GM04504 (cell line): Measurements from ENCODE around the gene USP6NL.
A peak's percentile ranks its signal among the peaks of the same experiment; 100 is the strongest.
"Not testable (repeated sequence)": the region's sequence is repeated elsewhere in the genome, so short reads cannot be mapped to it uniquely, and the experiment has no call there.

Experiments used
- DNase-seq: peaks from one replicate; pipeline ENCODE4 v3.0.0-alpha.2; 2012; ENCODE audit warnings: low read depth

USP6NL gene

DNA sequence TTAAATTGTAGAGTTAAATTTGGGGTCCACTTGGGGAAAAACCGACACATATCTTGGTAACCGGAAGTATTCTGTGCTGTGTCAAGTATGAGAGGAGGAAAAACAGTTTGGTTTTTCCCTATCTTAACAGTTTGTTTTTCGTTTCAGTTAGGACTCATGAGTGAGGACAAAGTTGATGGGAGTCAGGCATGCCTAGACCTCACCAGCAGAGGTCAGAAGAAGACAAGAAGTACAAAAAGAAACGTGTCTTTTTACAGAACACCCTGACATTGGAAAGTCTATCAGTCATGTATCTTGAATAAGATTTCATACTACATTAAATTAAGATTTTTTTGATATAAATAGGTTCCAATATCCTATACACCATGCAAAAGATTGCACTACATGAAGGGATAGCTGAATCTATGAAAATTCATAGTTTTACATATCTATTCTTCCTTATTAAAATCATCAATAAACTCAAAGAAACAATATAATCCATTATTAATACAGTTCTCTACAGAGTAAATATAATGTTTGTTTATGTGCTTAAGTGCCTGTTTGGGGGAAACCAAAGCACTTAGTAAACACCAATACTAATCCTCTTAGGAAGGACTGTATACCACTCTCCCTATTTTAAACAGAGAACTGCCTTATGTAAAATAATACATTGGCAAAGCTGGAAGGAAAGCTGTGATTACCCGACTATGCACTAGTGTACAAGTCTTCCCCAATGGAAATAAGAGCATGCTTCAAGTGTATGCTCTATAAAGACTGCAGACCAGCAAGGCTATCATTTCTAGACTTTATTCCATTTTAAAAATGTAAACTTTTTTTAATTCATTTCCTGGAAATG lies 95.6 kb downstream of the USP6NL start:
- peak; percentile 33 for DNase-seq

DNA sequence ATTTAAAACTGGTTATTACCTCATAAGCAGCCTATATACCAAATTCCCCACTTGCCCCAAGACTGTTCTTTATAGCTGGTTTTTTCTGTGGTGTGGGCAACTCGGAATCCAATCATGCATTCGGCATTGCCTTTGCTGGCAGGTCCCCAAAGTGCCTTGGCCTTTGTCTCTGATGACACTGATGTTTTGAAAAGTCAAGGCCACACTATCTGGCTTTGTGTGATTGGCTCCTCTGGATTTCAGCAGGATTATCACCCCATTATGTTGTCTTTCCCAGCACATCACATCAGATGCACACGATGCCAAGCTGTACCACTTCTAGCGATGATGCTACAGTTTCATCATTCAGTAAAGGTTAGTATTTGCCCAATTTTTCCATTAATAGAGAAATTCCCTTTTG lies 97.7 kb downstream of the USP6NL start:
- DNase-seq, result no peak

DNA sequence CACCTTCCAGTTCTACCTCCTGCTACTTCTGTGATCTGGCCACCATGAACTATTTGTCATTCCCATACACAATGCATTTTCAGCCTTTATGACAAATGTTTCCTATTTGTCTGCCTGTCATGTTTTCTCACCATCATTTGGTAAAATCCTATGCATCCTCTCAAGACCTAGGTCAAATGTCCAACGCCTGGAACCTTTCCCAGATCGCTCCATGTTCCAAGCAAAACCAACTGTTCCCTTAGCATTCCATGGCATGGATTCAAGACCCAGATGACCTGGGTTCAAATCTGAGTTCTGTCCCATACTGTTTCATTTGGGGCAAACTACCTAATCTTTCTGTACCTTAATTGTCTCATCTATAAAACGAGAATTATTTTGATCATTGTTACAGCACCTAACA lies 98.9 kb downstream of the USP6NL start:
- DNase-seq, result no peak

DNA sequence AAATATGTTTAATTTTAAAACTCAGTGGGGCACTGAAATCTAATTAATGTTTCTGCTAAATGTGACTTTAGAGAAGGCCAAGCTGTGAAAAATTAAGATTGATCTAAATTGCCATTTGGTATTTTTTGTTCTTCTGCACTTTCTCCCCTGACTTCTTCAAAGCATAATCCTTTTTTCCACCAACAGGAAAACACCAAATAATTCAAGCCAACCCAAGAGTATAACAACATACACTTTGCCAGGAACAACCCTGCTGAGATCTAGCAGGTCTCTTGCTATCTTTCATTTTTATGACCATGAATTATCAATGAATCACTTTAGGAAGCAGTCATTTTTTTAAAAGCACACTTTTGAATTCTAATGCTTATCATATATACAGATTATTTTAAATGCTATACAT lies 100.1 kb downstream of the USP6NL start:
- no peak for DNase-seq

DNA sequence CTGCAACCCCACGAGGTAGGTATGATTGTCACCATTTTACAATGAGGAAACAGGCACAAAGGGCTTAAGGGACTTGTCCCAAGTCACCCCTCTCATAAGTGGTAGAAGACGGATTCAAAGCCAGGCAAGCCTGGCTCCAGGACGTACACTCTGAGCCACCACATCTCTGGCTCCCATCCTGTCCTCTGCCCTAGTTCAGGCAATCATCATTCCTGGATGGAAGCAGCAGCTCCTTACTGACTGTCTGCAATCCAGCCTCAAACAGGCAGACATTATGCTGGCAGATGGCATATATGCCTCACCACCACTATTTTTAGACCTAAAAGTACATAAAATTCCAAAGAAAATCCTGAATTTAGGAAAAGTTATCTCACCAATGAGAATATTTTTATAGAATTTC lies 100.7 kb downstream of the USP6NL start:
- DNase-seq, result no peak

DNA sequence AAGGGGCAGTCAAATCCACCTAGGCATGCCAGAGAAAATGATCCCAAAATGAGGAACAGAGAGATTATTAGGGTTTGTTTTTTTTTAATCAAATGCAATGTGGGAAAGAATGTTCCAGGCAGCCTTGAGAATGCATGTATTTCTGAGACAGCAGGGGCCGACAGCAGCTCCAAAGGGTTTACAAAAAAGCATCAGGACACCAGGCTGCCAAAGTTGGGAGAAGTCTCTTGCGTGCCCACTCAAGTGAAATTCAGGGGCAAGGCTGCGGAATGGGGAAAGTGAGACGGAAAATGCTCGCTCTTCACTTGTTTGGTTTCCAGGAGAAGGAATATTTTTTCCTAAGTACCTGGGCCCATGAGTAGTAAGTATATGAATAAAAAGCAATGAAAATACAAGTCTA lies 101.2 kb downstream of the USP6NL start:
- DNase-seq, result no peak

DNA sequence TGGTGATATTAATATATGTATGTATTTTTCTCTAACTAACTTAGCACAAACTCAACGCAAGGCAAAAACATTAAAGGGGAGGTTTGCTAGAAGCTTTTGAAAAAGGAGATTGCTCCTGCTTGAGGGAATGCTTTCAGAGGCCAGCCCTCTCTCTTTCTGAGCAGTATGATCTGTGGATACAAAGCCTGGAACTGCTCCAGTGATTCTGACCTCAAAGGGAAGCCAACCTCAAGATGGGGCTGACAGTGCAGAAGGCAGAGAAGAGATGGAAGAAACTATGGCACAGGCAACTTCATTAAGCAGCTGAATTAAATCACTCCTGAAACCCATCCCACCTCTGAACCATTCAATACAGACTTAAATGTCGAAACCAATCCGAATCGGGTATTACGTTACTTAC lies 102.4 kb downstream of the USP6NL start:
- no peak for DNase-seq

DNA sequence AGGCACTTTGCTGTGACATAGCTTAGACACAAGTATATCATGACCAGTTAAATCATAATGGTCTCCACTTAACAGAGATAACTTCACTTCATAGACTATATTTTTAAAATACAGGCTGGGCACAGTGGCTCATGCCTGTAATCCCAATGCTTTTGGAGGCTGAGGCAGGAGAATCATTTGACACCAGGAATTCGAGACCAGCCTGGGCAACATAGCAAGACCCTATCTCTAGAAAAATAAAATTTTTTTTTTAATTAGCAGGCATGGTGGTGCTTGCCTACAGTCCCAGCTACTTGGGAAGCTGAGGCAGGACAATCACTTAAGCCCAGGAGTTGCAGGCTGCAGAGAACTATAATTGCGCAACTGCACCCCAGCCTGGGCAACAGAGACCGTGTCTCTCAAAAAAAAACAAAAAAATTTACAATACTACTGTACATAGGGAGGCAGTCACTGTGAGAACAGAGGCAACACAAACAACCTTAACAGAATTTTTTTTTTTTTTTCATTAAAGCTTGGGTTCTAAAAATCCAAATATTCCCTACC lies 105.1 kb downstream of the USP6NL start:
- no peak for DNase-seq

DNA sequence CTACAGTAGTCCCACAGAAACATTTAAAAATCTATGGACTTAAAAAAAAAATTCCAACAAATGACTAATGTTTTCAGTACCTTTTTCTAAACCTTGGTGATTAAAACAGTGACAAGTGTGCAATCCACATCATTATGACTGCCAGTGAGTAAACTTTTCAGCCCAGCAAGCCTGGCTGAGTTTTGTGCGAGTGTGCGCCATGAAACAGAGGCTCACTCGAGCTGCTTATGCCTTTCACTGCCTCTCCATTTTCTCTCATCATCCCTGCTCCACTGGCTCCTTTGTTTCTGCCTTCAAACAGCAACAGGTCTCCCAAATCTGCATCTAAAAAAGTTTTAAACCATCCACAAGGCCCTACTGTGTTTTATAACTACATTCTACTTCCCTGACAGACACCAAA lies 105.8 kb downstream of the USP6NL start:
- no peak for DNase-seq

DNA sequence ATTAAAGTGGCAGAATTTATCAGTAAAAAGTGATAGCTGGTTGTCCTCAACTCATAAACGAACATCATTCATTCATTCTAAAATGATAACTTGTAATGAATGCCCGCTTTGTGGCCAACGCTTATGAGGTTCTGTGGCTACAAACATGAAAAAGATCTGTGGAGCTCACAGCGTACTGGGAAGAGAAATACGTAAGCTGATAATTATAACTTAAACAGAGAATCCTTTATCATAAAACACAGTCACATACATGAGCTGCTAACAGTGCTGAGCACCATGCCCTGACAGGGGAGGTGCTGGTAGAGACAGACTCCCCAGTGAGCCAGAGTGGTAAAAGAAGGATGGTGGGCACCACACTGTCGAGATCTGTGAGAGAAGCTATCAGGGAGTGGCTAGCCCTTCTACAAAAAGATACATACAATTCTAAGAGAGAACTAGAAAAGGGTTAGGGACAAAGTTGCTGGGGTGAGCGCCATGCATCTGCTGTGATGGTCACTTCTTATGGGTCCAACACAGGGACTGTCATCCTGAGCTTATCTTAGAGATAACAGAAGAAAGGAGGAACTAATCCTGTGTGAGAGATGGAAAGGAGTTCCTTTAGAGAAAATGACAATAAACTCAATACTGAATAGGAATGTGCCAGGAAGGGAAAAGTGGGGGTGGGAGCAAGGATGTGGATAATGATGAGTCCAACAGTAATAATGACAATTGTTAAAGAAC lies 106.7 kb downstream of the USP6NL start:
- no peak for DNase-seq

DNA sequence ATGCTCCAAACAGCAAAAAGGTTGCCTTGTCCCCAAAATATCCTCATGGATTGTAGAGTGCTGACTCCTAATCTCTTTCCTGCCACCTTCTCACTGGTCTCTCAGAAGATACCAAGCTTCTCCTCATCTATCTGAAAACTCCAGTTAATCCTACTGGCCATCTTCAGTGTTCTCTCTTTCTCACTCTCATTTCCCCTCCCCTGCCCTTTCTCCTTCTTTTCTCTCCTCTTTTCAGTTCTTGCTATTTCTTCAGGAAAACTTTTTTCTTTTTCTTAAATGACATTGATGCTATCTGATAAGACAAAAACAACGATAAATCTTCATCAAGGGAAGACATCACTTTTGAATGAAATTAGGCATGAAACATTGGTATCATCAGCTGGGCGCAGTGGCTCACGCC lies 109.8 kb downstream of the USP6NL start:
- no peak for DNase-seq

DNA sequence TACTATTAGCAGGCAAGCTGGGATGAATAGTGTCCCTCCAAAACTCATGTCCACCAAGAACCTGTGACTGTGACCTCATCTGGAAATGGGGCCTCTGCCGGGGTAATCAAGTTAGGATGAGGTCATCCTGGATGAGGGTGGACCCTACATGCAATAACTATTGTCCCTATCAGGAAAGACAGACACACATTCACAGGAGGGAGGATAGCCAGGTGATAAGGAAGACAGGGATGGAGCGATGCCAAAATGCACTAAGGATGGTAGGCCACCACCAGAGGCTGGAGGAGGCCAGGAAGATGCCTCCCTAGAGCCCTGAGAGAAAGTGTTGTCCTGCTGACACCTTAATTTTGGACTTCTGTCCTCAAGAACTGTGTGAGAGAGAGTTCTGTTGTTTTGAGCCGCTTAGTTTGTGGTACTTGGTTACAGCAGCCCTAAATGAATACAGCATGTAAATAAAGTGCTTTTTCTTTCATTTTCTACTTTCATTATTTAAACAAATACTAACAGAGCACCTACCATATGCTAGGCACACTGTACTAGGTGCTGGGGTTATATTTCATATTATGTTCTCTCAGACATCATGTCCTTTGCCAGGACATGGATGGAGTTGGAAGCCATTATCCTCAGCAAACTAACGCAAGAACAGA lies 111.9 kb downstream of the USP6NL start:
- DNase-seq, result no peak

DNA sequence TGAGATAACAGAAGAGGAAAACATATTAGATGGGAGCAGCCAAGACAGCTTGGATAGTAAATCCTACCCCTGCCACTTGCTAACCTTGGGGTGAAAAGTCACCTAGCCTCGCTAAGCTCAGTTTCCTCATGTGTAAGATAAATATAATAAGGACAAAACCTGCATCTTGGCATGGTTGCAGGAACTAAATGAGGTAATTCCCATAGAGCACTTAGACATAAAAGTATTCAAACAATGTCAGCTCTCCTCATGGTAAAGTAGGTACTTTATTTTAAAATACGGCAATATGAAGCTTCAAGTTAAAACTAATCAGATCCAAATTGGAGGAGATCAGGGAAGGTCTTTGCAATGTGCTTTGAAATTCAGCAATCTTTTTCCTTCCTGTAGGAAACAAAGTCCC lies 113.1 kb downstream of the USP6NL start:
- DNase-seq, result no peak

DNA sequence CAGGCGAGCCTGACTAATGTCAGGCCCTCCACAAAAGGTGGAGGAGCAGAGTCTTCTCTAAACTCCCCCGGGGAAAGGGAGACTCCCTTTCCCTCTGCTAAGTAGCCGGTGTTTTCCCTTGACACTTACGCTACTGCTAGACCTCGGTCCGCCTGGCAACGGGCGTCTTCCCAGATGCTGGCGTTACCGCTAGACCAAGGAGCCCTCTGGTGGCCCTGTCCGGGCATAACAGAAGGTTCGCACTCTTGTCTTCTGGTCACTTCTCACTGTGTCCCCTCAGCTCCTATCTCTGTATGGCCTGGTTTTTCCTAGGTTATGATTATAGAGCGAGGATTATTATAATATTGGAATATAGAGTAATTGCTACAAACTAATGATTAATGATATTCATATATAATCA lies 116.5 kb downstream of the USP6NL start:
- not testable (repeated sequence) for DNase-seq

DNA sequence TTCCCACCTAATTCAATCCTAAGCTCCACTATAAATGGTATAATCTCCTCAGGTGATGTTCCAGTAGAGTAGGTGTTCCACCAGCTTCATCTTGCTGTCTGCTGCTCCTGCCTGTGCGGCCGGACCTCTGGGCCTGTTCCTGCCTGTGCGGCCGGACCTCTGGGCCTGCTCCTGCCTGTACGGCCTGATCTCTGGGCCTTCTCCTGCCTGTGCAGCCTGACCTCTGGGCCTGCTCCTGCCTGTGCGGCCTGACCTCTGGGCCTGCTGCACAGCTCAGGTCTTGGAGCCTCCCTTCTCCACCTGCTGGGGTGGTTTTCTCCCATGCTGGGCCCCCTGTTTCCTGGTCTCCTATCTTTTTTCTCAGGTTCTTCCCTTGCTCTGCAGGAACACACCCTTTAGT lies 117.8 kb downstream of the USP6NL start:
- DNase-seq, result no peak

DNA sequence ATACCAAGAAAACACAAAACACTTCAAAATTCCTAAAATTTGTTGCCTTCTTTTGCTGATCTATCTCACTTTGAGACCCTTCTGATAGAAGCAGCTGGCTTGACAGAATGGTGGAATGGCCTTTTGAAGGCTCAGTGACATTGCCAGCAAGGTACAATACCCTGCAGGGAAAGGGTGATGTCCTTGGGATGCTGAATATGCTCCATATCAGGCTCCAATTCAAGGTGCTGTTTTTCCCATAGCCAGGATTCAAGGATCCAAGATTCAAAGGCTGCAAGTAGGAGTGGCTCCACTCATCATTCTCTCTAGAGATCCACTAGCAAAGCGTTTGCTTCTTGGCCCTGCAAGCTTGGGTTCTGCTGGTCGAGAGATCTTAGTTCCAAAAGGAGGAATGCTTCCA lies 120.4 kb downstream of the USP6NL start:
- DNase-seq, result no peak

DNA sequence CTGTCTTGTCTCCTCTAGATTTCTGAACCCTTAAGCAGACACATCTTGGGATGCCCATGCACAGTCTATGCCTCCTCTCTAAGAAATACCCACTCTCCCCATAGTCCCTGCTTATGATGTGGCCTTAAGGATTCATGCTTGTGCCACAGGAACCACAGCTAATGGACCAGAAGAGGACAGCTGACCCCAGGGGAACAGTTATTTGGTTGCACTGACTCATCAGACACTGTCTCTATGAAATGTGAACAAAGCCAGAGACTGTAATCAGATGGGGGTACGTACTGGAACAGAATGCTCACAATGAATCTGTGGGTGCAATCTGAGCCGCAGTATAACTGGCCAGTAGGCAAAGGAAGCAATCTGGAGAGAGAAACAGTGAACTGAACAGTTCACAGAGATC lies 121.9 kb downstream of the USP6NL start:
- no peak for DNase-seq

DNA sequence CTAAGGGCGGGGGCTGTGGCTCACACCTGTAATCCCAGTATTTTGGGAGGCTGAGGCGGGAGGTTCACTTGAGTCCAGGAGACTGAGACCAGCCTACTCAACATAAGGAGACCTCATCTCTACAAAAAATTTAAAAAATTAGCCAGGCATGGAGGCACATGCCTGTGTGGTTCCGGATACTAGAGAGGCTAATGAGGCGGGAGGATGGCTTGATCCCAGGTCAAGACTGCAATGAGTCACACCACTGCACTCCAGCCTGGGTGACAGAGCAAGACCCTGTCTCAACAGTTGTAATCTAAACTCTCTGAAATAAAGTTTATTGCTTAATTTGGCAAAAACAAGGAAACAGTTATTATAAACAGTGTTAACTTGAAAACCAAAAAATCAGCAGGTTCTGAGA lies 123.3 kb downstream of the USP6NL start:
- DNase-seq, result no peak

DNA sequence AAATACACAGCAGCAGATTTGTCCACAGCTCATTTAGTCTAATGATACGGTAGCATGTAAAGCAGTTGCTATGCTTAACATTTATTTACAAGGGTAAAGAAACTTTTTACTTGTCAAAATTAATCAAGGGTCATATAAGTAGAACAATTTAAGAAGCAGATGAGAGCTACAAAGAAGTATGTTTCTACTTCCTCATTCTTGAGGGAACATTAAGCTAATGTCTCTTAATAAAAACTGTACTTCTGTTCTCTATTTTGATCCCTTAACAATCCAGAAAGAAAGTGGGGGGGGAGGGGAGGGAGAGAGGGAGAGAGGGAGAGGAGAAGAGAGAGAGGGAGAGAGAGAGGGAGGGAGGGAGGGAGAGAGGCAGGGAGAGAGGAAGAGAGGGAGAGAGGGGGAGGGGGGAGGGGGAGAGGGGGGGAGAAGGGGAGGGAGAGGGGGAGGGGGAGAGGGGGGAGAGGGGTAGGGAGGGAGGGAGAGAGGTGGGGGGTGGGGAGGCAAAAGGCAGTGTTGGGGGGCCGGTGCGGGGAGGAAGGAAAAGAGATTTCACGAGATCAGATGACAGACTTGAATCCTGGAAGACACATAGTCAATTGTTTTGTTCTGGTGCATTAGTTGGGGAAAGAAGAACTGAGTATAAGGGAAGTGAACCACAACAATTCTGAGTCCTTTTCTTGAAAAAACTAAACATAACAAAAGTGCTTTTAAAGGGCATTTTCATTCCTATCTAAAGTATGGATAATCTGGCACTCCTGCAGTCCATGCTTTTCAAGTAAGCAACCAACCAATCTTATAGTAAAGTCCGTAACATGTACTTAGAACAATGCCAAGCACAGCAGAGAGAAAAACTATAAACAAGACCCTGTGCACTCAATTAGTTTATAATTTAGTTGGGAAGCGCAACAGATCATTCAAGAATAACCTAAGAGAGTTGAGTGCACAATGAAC lies 128.0 kb downstream of the USP6NL start:
- no peak for DNase-seq

DNA sequence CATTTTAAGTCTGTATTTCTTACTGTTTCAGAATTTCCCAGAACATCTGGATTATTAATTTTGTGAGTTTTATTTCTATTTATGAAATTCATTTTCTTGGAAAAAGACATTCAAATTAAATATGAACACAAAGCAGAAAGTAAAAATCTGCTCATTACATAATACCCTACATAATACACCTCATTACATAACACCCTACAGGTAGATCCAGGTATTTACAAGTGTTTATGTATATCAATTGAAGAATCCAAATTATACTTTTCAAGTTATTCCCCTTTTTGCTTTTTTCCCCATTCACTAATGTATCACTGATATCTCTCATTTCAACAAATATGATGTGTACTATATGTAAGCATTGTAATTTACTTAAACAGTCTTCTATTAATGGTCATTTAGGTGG lies 129.1 kb downstream of the USP6NL start:
- DNase-seq, result no peak

DNA sequence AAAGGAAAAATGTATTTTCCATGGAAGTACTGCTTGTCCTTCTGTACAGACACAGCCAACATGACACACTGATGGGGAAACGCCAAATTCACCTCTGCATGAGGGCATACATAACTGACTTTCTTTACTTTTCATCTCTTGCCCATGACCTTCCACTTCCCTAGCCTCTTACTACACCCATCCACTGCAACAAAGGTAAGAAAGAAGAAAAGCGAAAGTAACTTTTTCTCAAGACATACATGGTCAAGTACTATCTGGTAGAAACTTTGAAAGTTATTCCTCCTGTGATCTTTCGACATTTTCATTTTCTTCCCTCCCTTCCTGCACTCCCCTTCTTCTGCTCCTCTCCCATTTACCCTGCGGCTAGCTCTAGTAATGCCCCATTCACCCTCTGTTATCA lies 130.8 kb downstream of the USP6NL start:
- no peak for DNase-seq

DNA sequence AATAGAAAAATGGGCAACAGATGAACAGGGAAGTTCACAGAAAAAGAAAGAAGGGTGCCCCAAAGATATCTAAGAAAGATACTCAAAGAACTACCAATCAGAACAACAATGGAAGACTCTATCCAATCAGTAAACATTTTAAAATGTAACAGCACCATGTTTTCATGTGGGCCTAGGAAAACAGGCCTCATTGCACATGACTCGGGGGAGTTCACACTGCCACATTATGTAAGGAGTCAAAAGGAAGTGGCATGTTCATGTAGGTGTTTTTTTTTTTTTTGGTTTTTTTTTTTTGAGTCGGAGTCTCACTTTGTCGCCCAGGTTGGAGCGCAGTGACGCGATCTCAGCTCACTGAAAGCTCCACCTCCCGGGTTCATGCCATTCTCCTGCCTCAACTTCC lies 132.2 kb downstream of the USP6NL start:
- DNase-seq, result no peak
